GM18867 (cell line): ENCODE measurements around the gene CTSS.
"Not testable (repeated sequence)": the region's sequence is repeated elsewhere in the genome, so short reads cannot be mapped to it uniquely, and the experiment has no call there.

ENCODE experiments used
- ATAC-seq: cut with Tn5 transposase; IDR thresholded peaks from one replicate; pipeline ENCODE4 v1.9.1; 2021; ENCODE audit warnings: mild to moderate bottlenecking, moderate library complexity; ENCODE audit not compliant: unreplicated experiment

Gene CTSS

DNA sequence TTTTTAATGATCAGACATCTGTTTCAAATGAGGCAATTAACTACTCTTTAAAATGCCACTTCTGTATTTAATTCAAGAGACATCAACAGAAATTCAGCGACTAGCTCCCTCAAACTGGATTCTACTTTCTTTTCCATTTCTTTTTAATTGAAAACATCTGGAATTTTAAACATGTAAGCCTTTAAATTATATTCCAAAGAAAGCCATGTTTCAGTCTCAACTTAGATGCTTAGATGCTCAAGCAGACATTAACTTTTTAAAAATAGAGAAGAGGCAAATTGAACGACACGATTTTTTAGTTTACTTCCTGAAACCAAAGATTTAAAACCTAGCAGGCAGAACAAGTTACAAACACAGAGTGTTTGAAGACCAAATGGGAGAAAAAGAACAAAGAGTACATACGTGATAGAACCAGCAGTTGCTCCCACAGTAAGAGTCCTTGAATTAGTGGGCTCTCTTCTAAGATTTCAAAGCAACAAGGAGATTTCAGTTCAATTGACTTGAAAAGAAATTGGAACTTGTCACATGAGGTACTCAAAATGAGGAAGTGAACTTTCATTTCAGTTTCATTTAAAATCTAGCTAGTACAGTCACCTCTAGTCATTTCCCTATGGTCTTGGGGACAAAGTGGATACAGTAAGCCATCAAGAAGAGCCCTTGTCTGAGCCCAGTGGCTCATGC is at the start of gene CTSS:
Gene CTSS, minus strand, starts transcription at position 483 of the 681 bp plus-strand sequence. CDS start 1,015 bp downstream, outside the sequence.
- ATAC-seq, result peak; percentile 73

DNA sequence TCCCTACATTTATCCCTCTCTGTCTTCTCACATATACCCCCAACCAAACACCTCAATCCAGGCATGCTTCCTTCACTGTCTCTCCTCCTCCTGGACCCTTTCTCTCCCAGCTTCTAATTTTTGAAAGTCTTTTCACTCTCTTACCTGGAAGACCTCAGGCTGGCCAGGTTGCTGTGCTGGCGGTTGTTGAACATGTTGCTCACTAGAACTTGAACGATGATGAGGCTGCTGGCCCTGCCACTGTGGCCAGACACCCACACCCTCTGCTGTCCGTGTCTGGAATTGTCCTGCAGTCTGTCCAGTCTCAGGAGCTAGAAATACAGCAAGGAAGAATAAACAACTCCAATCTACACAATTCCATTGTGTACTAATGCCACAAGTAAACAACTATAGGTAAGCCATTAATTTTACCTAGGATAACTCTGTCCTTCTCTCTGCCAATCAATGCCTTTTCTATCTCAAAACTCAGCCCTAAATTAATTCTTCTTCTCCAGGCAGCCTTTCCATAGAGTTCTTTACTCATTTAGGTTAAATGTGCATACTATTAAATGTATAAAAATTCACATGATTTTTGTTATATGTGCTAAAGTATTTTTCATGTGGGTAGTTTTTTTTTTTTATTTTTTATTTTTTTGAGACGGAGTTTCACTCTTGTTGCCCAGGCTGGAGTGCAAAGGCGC is 47.6 kb upstream of the CTSS start:
- no peak for ATAC-seq

DNA sequence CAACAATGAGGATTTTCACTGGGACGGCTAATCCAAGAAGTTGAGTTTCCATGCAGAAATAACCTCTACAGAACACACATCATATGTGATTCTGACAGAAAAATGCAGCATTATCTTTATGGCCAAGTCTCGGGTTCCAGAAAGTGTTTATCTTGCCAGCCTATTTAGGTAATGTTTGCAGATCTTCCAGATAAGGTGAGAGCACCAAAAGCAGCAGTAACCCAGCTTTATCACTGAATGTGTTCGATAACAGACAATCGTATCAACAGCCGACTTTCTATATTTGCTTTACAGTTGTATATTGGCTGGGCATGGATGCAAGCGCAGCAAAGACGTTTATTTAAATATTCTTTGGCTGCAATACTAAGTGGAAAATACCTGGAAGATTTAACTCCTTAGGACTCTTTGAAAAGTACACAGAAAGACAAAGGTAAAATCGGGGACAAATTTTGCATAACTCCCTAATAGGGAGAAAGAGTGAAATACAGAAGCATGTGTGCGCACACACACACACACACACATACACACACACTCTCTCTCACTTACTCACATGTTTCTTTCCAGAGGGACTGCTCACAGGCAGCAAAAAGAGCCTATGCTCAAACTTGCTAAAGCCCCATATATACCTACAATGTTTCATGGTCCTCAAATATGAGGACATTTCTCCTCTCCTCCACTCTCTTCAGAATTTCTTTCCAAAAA is 45.5 kb upstream of the CTSS start:
- no peak for ATAC-seq

DNA sequence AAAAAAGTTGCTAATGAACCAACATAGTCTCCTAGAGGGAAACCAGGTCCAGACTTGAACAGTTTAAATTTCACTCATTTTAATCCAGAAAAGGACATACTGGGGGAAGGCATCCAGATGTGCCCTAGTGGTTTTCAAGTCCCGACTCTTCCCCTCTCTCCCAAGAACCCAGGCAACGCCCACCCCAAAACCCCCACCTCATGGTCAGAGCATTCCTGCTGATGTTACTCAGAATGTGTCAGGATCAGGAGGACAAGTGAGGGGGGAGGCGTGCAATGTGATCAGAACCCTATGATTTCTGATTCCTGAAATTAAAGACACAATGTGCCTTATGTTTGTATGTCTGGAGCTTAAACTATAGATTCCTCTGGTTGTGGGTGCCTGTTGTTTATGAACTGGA is 44.1 kb upstream of the CTSS start:
- no peak for ATAC-seq

DNA sequence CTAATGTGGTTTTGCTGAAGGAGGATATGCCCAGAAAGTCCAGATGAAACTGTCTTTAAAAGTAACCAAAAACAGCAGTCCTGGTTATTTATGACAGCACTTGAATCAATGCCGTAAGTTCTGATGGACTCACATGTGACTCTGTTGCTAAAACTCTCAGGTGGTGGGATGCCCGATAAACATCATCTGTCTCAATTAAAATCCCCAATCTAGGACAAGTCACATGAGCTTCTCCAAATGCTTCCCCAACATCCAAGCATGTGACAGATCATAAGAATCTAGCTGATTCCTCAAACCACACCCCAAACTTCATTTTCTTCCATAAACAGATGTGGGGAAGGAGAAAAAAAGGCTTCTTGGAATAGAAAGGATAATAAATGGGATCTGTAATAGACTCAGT is 43.3 kb upstream of the CTSS start:
- ATAC-seq, result no peak

DNA sequence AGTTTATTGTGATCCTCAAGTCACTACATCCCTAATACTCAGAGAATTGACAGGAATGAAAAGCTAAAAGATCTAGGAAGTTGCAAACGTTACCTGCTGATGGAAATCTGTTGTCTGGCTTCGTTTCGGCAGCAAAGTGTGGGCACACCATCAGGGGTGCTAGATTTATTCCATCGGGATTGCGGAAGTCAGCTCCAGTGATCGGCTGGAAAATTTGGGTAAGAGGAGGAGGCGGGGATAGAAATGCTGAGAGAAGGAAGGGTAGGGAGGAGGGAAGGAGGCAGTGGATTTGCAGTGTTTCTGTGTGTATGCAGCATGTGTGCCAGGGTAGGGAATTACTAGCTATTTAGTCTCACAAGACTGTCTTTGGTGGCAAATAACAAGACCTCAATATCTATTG is 42.5 kb upstream of the CTSS start, which contains the start of gene CTSK:
Gene CTSK, minus strand, starts transcription at position 140 of the 400 bp plus-strand sequence. CDS start 1,455 bp downstream, outside the sequence.
- ATAC-seq, result no peak

DNA sequence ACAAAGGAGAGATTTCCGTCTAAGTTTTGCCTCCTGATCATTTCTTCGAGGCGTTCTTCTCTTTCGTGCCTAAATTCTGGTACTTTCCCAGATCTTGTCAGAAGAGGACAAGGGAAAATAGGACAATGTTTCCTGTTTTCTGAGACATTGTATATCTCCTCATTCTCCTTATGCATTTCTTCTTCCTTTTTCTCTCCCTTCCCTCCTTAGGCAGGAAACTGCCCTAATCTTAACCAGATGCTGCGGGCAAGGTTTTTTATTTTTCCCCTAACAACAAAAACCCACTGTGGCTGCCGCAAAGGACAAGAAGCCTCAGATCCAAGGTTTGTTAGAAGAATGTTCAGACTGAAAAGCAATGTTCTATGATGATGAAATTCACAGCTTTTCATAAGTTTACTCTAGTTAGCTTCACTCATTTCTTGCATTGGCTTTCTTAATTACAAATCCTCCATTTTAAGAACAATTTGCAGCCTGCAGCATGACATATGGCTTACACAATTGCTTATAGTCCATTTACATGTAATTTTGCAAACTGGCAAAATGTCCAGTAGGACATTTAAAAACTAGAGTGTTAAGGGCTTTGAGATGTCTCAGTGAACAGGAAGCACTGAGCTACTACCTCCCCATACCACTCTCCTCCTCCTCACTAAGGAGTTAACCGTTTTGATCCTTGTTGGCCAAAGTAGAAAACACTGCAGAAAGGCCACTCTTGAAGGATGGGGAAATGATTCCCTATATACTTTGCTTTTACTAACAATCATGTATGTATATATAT is 41.9 kb upstream of the CTSS start:
- ATAC-seq, result no peak

DNA sequence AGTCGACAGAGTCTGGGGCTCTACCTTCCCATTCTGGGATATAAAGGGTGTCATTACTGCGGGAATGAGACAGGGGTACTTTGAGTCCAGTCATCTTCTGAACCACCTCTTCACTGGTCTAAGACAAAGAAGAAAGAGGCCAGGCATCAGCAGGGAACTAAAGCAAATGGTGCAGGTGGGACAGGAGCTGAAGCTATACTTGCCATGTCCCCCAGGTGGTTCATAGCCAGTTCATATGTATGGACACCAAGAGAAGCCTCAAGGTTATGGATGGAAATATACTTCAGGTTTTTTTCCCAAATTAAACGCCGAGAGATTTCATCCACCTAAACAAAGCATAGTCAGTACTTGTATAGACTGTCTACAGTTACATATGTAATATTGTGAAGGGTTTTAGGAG is 40.3 kb upstream of the CTSS start:
- ATAC-seq, result no peak

DNA sequence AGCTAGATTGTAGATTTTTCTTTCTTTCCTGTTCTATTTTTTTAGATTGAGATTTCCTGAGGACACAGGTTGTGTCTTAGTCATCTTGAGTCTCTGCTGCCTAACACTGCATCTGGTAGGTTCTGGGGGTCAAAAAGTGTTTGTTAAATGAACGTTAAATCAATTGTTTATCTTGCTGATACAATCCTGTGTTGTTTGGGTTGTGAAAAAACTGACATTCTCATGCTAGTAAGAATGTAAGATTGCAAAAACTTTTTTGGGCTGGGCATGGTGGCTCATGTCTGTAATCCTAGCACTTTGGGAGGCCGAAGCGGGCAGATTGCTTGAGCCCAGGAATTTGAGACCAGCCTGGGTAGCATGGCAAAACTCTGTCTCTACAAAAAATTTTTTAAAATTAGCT is 39.1 kb upstream of the CTSS start:
- ATAC-seq, result no peak

DNA sequence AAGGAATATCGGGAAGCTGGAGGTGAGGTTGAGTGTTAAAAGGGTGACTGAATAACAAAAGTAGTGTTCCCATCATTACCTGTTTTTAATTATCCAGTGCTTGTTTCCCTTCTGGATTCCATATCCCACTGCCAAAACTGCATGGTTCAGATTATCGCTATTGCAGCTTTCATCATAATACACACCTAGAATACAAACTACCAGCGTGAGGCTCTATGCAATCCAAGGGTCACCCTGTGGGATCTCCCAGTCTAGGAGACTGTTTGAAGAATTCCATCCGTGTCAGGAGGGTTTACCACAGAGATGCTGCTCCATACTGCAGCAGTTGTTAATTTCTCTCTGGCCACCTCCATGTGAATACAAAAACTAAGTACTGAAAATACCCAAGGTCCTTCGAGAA is 33.5 kb upstream of the CTSS start:
- ATAC-seq, result no peak

DNA sequence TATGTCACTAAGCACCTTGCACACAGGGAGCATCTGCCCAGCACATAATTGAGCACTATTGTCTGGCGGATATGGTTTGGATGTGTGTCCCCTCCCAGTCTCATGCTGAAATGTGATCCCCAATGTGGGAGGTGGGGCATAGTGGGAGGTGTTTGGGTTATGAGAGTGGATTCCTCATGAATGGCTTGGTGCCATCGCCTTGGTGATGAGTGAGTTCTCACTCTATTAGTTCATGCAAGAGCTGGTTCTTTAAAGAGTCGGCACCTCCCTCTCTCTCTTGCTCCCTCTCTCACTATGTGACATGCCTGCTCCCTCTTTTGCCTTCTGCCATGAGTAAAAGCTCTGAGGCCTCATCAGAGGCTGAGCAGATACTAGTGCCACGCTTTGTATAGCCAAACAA is 32.9 kb upstream of the CTSS start:
- ATAC-seq, result no peak

DNA sequence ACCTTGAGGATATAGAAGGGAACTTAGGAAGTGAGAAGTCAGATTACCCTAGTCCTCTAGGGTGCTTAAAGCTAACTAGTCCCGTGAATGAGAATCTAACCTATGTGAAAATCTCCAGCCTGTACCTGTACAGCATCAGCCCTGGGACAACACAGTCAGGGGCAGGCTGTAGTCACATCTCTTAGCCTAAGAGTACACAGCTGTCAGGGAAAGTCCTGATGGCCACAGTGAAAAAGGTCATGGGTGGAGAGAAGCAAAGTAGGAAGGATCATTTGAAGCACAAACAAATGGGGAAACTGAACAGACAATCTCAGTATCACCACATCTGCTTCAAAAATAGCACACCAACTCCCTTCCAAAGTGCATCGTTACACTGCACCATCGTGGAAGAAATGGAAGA is 30.8 kb upstream of the CTSS start:
- ATAC-seq, result no peak

DNA sequence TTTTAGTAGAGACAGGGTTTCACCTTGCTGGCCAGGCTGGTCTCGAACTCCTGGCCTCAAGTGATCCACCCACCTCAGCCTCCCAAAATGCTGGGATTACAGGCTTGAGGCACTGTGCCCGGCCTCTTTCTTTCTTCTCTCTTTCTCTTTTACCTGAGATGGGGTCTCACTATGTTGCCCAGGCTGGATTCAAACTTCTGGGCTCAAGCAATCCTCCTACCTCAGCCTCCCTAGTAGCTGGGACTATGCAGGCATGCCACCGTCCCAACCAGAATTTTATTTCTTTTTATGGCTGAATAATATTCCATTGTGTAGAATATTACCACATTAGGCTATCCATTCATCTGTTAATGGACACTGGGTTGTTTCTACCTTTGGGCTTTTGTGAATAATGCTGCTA is 28.2 kb upstream of the CTSS start:
- not testable (repeated sequence) for ATAC-seq

DNA sequence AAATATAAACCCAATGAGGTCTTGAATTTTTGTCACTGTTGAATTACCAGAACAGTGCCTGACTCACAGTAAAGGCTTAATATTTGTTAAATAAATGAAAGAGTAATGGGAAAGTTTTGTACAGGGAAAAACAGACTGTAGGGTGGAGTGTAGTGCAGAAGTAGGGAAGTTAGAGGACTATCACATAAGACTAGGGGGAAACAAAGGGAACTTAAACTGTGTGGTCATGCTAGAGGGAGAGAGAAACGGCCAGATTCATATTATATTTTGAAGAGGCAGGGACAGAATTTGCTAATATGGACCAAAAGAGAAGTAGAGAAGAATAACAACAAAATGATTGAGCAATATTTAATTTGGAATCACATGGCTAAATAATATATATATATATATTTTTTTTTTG is 27.6 kb upstream of the CTSS start:
- no peak for ATAC-seq

DNA sequence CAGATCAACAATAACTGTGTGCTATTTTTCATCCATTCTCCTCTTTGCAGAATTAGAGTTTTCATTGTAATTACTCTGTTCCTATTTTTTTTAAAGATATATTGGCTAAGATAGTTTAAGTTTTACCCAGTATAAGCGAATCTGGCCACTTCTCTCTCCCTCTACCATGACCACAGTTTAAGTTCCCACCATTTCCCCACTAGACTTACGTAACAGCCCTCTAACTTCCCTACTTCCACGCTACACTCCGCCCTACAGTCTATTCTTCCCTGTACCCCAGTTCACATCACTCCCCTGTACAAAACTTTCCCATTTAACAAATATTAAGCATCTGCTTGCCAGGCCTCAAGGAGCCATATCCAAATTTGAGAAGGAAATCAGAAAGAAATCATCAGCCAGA is 26.0 kb upstream of the CTSS start:
- ATAC-seq, result no peak

DNA sequence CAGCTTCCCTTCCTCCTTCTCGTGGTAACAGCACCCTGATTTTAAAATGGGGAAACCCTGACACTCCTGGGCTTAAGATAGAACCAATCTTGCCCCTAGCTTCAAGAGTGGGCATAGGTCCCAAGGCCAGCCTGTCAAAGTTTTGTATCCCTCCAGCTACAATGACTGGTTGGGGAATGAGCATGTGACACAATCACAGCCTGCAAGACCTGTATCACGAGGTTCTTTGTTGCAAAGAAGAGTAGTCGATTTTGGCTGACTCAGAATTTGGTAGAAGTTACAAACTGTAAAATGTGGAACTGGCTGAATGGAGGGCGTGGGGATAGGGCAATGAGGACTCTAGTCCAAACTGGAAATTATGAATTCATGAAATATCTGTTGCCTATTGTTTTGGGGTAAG is 23.8 kb upstream of the CTSS start:
- no peak for ATAC-seq

DNA sequence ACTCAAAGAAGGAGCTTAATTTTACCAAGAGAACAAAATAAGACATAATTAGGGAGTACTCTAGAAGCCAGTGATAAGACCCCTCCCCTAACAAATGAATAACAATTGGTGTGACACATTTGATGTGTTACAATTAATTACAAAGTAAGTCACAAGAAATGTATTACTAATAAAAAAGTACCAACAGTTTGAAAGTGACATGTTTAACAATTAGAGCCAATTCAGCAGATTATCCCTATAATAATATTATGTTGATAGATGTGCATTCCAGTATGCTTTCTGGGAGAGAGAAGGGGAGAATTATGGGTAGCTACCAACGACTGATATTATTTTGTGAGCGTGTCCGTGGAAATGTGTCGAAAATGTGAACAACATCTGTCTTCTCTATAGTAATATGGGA is 23.4 kb upstream of the CTSS start:
- no peak for ATAC-seq

DNA sequence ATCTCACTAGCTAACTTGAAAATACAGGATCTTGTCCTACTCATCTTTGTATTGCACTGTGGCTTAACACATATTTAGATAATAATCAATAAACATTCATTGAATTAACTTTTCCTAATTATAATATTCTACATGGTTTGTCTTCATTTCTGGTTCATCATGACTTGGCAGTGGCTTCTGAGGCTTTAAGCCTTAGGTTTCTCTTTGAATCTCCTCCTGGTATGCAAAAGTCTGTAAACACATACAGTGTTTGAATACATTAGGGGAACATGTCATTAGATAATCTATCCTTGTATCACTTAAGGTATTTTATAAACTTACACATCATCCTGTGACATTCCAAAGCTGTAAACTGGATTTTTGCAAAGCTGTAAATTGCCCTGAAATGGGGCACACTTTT is 21.9 kb upstream of the CTSS start:
- ATAC-seq, result no peak

DNA sequence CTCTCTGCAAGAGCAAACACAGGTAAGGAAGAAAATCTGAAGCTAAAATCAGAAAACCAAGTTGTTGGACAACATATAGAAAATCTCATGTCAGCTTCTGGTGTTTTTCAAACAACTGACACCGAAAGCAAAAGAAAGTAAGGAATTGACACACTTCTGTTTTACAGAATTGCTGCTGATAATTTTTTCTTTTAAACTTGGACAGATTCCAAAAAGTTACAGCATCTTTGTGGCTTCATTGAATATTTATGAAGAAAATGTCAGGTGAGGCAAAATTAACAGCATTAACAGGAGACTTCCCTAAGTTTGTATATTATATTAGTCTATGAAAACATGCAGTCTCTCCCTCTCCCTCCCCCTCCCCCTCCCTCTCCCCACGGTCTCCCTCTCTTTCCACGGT is 14.9 kb upstream of the CTSS start:
- ATAC-seq, result no peak

DNA sequence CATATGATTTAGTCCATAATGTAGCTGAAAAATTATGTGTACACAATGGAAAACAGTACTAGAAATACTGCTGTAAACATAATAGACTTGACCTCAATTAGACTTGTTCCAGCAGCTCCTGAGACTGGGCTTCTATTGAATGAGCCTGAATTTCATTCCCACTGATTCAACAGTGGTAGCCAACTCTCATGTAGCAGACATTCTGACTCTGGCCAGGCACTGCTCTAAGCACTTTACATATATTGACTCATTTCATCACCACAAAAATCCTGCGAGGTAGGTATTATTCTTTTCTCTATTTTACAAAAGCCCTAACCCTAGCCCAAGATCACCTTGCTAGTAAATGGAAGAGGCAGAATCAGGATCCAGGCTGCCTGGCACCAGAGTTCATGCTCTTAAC is 12.8 kb upstream of the CTSS start:
- no peak for ATAC-seq

DNA sequence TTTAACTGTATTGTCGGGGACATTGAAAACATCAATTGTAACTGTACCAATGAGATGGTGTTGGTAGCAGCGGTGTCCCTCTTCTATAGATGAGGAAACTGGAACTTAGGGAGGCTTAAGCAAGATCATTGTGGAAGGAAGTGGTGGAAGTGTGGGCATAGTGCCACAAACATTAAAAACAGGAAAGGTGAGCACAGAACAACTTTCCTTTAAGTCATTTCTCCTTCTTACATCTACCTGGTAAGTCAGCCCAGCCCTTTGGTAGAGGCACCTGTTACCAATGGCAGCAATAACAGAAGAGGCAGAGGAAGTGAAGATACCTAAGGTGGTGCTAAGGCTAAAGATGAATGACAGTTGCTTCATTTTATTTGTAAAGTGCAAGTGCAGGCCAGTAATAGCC is 12.0 kb upstream of the CTSS start:
- no peak for ATAC-seq
